AG08395 (cell line): ENCODE results near the gene CYP27C1.
"Not testable (repeated sequence)": the region's sequence is repeated elsewhere in the genome, so short reads cannot be mapped to it uniquely, and the experiment has no call there.

Source experiments
- DNase-seq: peaks from one replicate; pipeline ENCODE4 v3.0.0; 2012; ENCODE audit warnings: mixed read lengths, low spot score

CYP27C1 gene

GRCh38 chr2:127220102-127220767 lies at the start of gene CYP27C1:
Gene CYP27C1 (minus strand): TSS chr2:127220299. CDS start chr2:127220270, 29 bp downstream.
- DNase-seq = no peak

- DNase-seq = no peak
These were observed 41.8 kb upstream of the CYP27C1 start for GRCh38 chr2:127261804-127262406.

GRCh38 chr2:127259355-127259754 lies 39.3 kb upstream of the CYP27C1 start:
- DNase-seq = no peak

GRCh38 chr2:127256866-127257265 lies 36.8 kb upstream of the CYP27C1 start:
- DNase-seq = no peak

- no peak for DNase-seq
These were observed 36.3 kb upstream of the CYP27C1 start for GRCh38 chr2:127256381-127256780.

GRCh38 chr2:127255721-127256120 lies 35.6 kb upstream of the CYP27C1 start:
- DNase-seq = no peak

GRCh38 chr2:127255146-127255545 lies 35.0 kb upstream of the CYP27C1 start:
- DNase-seq = no peak

GRCh38 chr2:127254386-127254981 lies 34.4 kb upstream of the CYP27C1 start:
- DNase-seq = peak; percentile 33

- DNase-seq = not testable (repeated sequence)
These were observed 21.1 kb upstream of the CYP27C1 start for GRCh38 chr2:127241184-127241583.

GRCh38 chr2:127239395-127239794 lies 19.3 kb upstream of the CYP27C1 start:
- no peak for DNase-seq

GRCh38 chr2:127237768-127238167 lies 17.7 kb upstream of the CYP27C1 start:
- not testable (repeated sequence) for DNase-seq

- DNase-seq = no peak
These were observed 15.1 kb upstream of the CYP27C1 start for GRCh38 chr2:127235082-127235702.

GRCh38 chr2:127233710-127234109 lies 13.6 kb upstream of the CYP27C1 start:
- DNase-seq = no peak

- DNase-seq = no peak
These were observed 11.2 kb upstream of the CYP27C1 start for GRCh38 chr2:127231130-127231865.

GRCh38 chr2:127229555-127229954 lies 9.5 kb upstream of the CYP27C1 start:
- DNase-seq = no peak

- DNase-seq = no peak
These were observed 8.0 kb upstream of the CYP27C1 start for GRCh38 chr2:127228102-127228501.

GRCh38 chr2:127227264-127227660 lies 7.2 kb upstream of the CYP27C1 start:
- DNase-seq = not testable (repeated sequence)

GRCh38 chr2:127226520-127227263 lies 6.6 kb upstream of the CYP27C1 start:
- peak; percentile 79 for DNase-seq

- no peak for DNase-seq
These were observed 6.0 kb upstream of the CYP27C1 start for GRCh38 chr2:127226132-127226519.

GRCh38 chr2:127225186-127225960 lies 5.3 kb upstream of the CYP27C1 start:
- DNase-seq = peak; percentile 51

- not testable (repeated sequence) for DNase-seq
These were observed 4.0 kb upstream of the CYP27C1 start for GRCh38 chr2:127224135-127224534.
